CD4-positive, alpha-beta memory T cell (primary cell): ENCODE measurements around the gene AP3B2. TPM values are rescaled to one million over a fixed set of nuclear protein-coding genes. Genes with fewer than 3 reads are reported as not detected.

Source experiments
- CTCF ChIA-PET: fragments of 350-600 bp; sonication (Branson Sonifier 250); formaldehyde crosslinking; loops from one replicate; lab custom pipeline; 2021; ENCODE audit warnings: inconsistent platforms; ENCODE audit not compliant: partially characterized antibody; lab: Charles Lee
- POLR2A ChIA-PET: fragments of 350-600 bp; sonication (Branson Sonifier 250); formaldehyde crosslinking; loops from one replicate; lab custom pipeline; 2021; ENCODE audit not compliant: partially characterized antibody; lab: Charles Lee
- DNase-seq, 5 donors: peaks; one replicate each; pipeline versions ENCODE4 v3.0.0 to v3.0.0-alpha.2; 2020 to 2022; ENCODE audit warnings: mixed read lengths in 1 of 5
- H3K27ac ChIP-seq: one replicate; pipeline ENCODE4 v1.7.0; 2013; ENCODE audit warnings: low read depth, low read length
- H3K27me3 ChIP-seq: 2 replicates; pipeline ENCODE4 v1.7.0; 2013; ENCODE audit warnings: mild to moderate bottlenecking, low read length, moderate library complexity; ENCODE audit not compliant: insufficient read depth
- H3K36me3 ChIP-seq: 2 replicates; pipeline ENCODE4 v1.7.0; 2013; ENCODE audit warnings: mild to moderate bottlenecking, low read length, moderate library complexity; ENCODE audit not compliant: insufficient read depth
- H3K4me1 ChIP-seq: 2 replicates; pipeline ENCODE4 v1.7.0; 2013; ENCODE audit warnings: mild to moderate bottlenecking, low read length, moderate library complexity; ENCODE audit not compliant: insufficient read depth
- H3K4me3 ChIP-seq, 2 donors: one replicate each; pipeline ENCODE4 v1.7.0; 2013; ENCODE audit warnings: low read length in 2 of 2, mild to moderate bottlenecking in 1 of 2
- H3K9me3 ChIP-seq, 2 donors: one replicate each; pipeline ENCODE4 v1.7.0; 2013; ENCODE audit warnings: low read length in 2 of 2, control low read depth in 1 of 2; ENCODE audit not compliant: control insufficient read depth in 1 of 2
- H3K27ac Mint-ChIP-seq, 7 donors: one replicate each; pipeline ENCODE4 v1.8.0; 2020 to 2021; ENCODE audit warnings: mixed read lengths in 7 of 7, mild to moderate bottlenecking in 6 of 7, inconsistent platforms in 3 of 7, moderate library complexity in 3 of 7
- H3K27me3 Mint-ChIP-seq, 2 donors: one replicate each; pipeline ENCODE4 v1.8.0; 2020 to 2021; ENCODE audit warnings: mixed read lengths in 2 of 2
- H3K36me3 Mint-ChIP-seq, 2 donors: one replicate each; pipeline ENCODE4 v1.8.0; 2020 to 2021; ENCODE audit warnings: mixed read lengths in 2 of 2, inconsistent platforms in 1 of 2, mild to moderate bottlenecking in 1 of 2
- H3K4me1 Mint-ChIP-seq, 4 donors: one replicate each; pipeline ENCODE4 v1.8.0; 2020 to 2021; ENCODE audit warnings: mixed read lengths in 4 of 4, mild to moderate bottlenecking in 1 of 4
- H3K4me3 Mint-ChIP-seq, 8 donors: one replicate each; pipeline ENCODE4 v1.8.0; 2020 to 2021; ENCODE audit warnings: mixed read lengths in 8 of 8, mild to moderate bottlenecking in 7 of 8, moderate library complexity in 6 of 8, inconsistent platforms in 3 of 8
- H3K9me3 Mint-ChIP-seq, 8 donors: one replicate each; pipeline ENCODE4 v1.8.0; 2020 to 2021; ENCODE audit warnings: mixed read lengths in 8 of 8, mild to moderate bottlenecking in 5 of 8, inconsistent platforms in 3 of 8, moderate library complexity in 1 of 8
- intact Hi-C: fragments of 100-400 bp; cut with micrococcal nuclease; formaldehyde crosslinking; loops from one replicate; pipeline ENCODE4 v1.15.1; 2023
- polyA plus RNA-seq, 2 donors: library from polyadenylated mRNA; unstranded; fragments of 300-500 nt; fragmentation: Illumina TruSeq; gene quantifications; one replicate each; pipeline ENCODE4 v1.2.3, GENCODE V29; 2021
- total RNA-seq, 2 experiments: library from RNA; stranded (reverse); gene quantifications; one replicate each; pipeline ENCODE4 v1.2.3, GENCODE V29; 2021

AP3B2 gene
- total and polyA plus RNA-seq, 4 experiments from 2014 or later, result 0.64 to 0.78 TPM; not detected in 2

- no peaks in the 10 kb centered on the region for H3K9me3 Mint-ChIP-seq
- no peaks in the 10 kb centered on the region for H3K36me3 Mint-ChIP-seq
- Histone ChIP-seq H3K9me3 (no peaks in the 10 kb centered on the region), H3K36me3 (no peaks in the 10 kb centered on the region), H3K4me1 (no peaks in the 10 kb centered on the region), H3K27ac (no peak overlapping the region), H3K27me3 (no peaks in the 10 kb centered on the region), H3K4me3 (no peak overlapping the region)
- ChIA-PET POLR2A (no interaction called here), CTCF (no interaction called here)
- H3K4me1 Mint-ChIP-seq, result no peaks in the 10 kb centered on the region
- no peak for DNase-seq
- peaks cover 8 to 16% of the 10 kb centered on the region in 2 donors for H3K27me3 Mint-ChIP-seq
- H3K4me3 Mint-ChIP-seq, result no peak overlapping the region
- intact Hi-C loops, result no loop called here
- H3K27ac Mint-ChIP-seq, result no peak overlapping the region
Measured at GRCh38 chr15:82698711-82699345, 10.8 kb downstream of the AP3B2 start.

DNA sequence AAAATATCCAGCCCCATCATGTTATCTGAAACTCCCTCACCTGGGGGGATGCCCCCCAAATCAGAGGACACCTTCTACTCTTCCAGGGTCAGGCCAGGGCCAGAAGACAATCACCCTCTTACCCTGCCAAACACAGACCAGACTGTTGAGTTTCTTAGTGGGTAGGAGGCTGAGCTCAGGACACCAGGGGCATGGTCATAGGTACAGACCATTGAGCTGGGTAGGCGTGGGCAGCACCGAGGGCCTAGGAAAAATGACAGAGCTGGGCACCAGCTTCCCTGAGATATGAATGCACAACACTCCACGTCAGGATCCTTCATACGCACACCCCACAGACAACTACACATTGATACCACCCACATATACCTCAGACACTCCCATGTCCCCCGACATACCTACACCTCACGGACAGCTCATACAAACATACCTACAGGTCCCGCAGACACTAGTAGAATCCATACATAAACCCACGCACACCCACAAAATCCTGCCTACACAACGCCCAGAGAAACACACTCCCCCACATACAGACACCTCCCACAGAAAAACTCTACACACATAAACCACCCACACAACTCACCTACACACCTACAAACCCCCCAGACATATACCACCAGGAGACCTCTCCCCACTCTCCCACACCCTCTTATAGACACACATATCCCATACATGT lies 11.8 kb downstream of the AP3B2 start:
- no peaks in the 10 kb centered on the region for H3K4me1 Mint-ChIP-seq
- H3K27me3 Mint-ChIP-seq, result peaks cover 8 to 16% of the 10 kb centered on the region in 2 donors
- intact Hi-C loops, result no loop called here
- H3K4me3 ChIP-seq, result no peak overlapping the region
- no peaks in the 10 kb centered on the region for H3K9me3 ChIP-seq
- no peaks in the 10 kb centered on the region for H3K9me3 Mint-ChIP-seq
- no peak overlapping the region for H3K27ac Mint-ChIP-seq
- DNase-seq, result no peak
- H3K27ac ChIP-seq, result no peak overlapping the region
- CTCF ChIA-PET, result no interaction called here
- no peaks in the 10 kb centered on the region for H3K4me1 ChIP-seq
- H3K4me3 Mint-ChIP-seq, result no peak overlapping the region
- H3K27me3 ChIP-seq, result no peaks in the 10 kb centered on the region
- no peaks in the 10 kb centered on the region for H3K36me3 ChIP-seq
- POLR2A ChIA-PET, result no interaction called here
- H3K36me3 Mint-ChIP-seq, result no peaks in the 10 kb centered on the region

GRCh38 chr15:82692171-82692570 lies 17.5 kb downstream of the AP3B2 start:
- Mint-ChIP-seq H3K4me1 (no peaks in the 10 kb centered on the region), H3K27ac (no peak overlapping the region), H3K4me3 (no peak overlapping the region), H3K9me3 (peaks cover 0 to 2% (median 0%) of the 10 kb centered on the region in 8 donors), H3K27me3 (peaks cover 3 to 4% of the 10 kb centered on the region in 2 donors), H3K36me3 (no peaks in the 10 kb centered on the region)
- Histone ChIP-seq H3K4me1 (no peaks in the 10 kb centered on the region), H3K36me3 (no peaks in the 10 kb centered on the region), H3K27me3 (no peaks in the 10 kb centered on the region), H3K27ac (no peak overlapping the region), H3K9me3 (no peaks in the 10 kb centered on the region), H3K4me3 (no peak overlapping the region)
- no peak for DNase-seq
- intact Hi-C loops, result no loop called here
- POLR2A ChIA-PET, result no interaction called here
- CTCF ChIA-PET, result no interaction called here

- Mint-ChIP-seq H3K4me1 (no peaks in the 10 kb centered on the region), H3K9me3 (peaks cover 0 to 2% (median 0%) of the 10 kb centered on the region in 8 donors), H3K36me3 (no peaks in the 10 kb centered on the region), H3K4me3 (no peak overlapping the region), H3K27me3 (peaks cover 4 to 5% of the 10 kb centered on the region in 2 donors), H3K27ac (no peak overlapping the region)
- Histone ChIP-seq H3K27me3 (no peaks in the 10 kb centered on the region), H3K27ac (no peak overlapping the region), H3K36me3 (no peaks in the 10 kb centered on the region), H3K4me3 (no peak overlapping the region), H3K4me1 (no peaks in the 10 kb centered on the region), H3K9me3 (no peaks in the 10 kb centered on the region)
- ChIA-PET POLR2A (no interaction called here), CTCF (no interaction called here)
- no peak for DNase-seq
- intact Hi-C loops, result loop anchor here (10.0 kb wide), 1 partner anchor 296 kb away; the partner anchor contains the start of gene RAMAC
Measured at GRCh38 chr15:82689147-82689546, 20.5 kb downstream of the AP3B2 start.

- ChIA-PET POLR2A (no interaction called here), CTCF (no interaction called here)
- H3K36me3 ChIP-seq, result no peaks in the 10 kb centered on the region
- DNase-seq, result no peak
- H3K9me3 Mint-ChIP-seq, result peaks cover 0 to 2% (median 0%) of the 10 kb centered on the region in 8 donors
- H3K4me1 ChIP-seq, result no peaks in the 10 kb centered on the region
- H3K27me3 Mint-ChIP-seq, result peaks cover 4 to 6% of the 10 kb centered on the region in 2 donors
- H3K36me3 Mint-ChIP-seq, result no peaks in the 10 kb centered on the region
- no peak overlapping the region for H3K27ac Mint-ChIP-seq
- intact Hi-C loops, result loop anchor here (10.0 kb wide), 1 partner anchor 296 kb away; the partner anchor contains the start of gene RAMAC
- H3K27ac ChIP-seq, result no peak overlapping the region
- no peak overlapping the region for H3K4me3 ChIP-seq
- no peaks in the 10 kb centered on the region for H3K4me1 Mint-ChIP-seq
- H3K9me3 ChIP-seq, result no peaks in the 10 kb centered on the region
- no peak overlapping the region for H3K4me3 Mint-ChIP-seq
- no peaks in the 10 kb centered on the region for H3K27me3 ChIP-seq
Measured at GRCh38 chr15:82688691-82689090, 21.0 kb downstream of the AP3B2 start.

DNA sequence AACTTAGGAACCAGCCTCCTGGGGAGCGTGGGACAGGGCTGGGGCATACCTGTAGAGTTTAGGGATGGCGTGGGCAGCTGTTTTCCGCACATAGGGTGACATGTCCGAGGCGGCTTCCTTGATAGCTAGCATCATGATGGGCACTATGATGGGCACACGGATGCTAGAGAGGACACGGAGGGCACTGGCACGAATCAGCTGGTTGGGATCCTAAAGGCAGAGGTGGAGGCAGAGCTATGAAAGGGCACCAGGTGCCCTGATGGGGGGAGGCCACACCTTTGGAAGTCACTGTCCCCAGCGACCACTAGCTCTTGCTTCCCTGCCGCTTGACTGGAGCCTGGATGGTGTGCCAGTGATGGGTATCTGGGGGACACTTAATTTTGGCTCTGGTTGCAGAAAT lies 28.3 kb downstream of the AP3B2 start:
- CTCF ChIA-PET, result interaction anchor here (0.7 to 1.5 kb wide), 6 partner anchors 70 to 319 kb away, joined by 3 to 5 read pairs (median 4); no protein-coding TSS in a partner anchor
- H3K4me3 ChIP-seq, result peak overlapping the region; percentile 70 to 92
- peaks cover 3 to 6% of the 10 kb centered on the region in 2 donors for H3K27me3 Mint-ChIP-seq

More for the DNA sequence above, 28.3 kb downstream of the AP3B2 start:
- Histone ChIP-seq H3K27ac (no peak overlapping the region), H3K27me3 (no peaks in the 10 kb centered on the region), H3K4me1 (peaks cover 14% of the 10 kb centered on the region), H3K9me3 (no peaks in the 10 kb centered on the region), H3K36me3 (no peaks in the 10 kb centered on the region)
- Mint-ChIP-seq H3K9me3 (no peaks in the 10 kb centered on the region), H3K36me3 (no peaks in the 10 kb centered on the region), H3K27ac (peak overlapping the region in 6 of 7 donors; percentile 81 to 96 (median 93)), H3K4me1 (peaks cover 7 to 16% (median 12%) of the 10 kb centered on the region in 4 donors), H3K4me3 (peak overlapping the region; percentile 89 to 96 (median 91))
- DNase-seq, result no peak
- intact Hi-C loops, result loop anchor here (5.0 to 10.0 kb wide), 2 partner anchors 71 to 303 kb away; partner anchors contain the start of gene RAMAC
- POLR2A ChIA-PET, result interaction anchor here (0.9 to 3.5 kb wide), 9 partner anchors 28 to 386 kb away, joined by 3 to 21 read pairs (median 10); partner anchors contain the start of genes AP3B2, BTBD1, C15orf40 and CPEB1
